Activated naive CD8-positive, alpha-beta T cell treated with anti-CD3 and anti-CD28 coated beads, Interleukin-2, amount 10 ng/mL, durations not matched to agents 7 days and 5 days (primary cell): Measurements from ENCODE around the gene MRM2. TPM values are rescaled to one million over a fixed set of nuclear protein-coding genes. Genes with fewer than 3 reads are reported as not detected.
A peak's percentile ranks its signal among the peaks of the same experiment; 100 is the strongest.

Experiments used
- ATAC-seq: fragments of 150-1000 bp; cut with Tn5 transposase; one replicate; pipeline ENCODE4 v1.10.0; 2021; ENCODE audit warnings: low read depth, moderate library complexity
- POLR2A ChIA-PET: fragments of 350-600 bp; sonication (Branson Sonifier 250); formaldehyde crosslinking; loops from one replicate; lab custom pipeline; 2021; ENCODE audit warnings: antibody characterized with exemption; lab: Charles Lee
- DNase-seq: peaks from one replicate; pipeline ENCODE4 v3.0.0; 2021
- H3K27ac Mint-ChIP-seq: one replicate; pipeline ENCODE4 v1.8.0; 2022; ENCODE audit warnings: mild to moderate bottlenecking, mixed read lengths
- H3K27me3 Mint-ChIP-seq: one replicate; pipeline ENCODE4 v1.8.0; 2022; ENCODE audit warnings: mild to moderate bottlenecking, moderate library complexity, mixed read lengths
- H3K36me3 Mint-ChIP-seq: one replicate; pipeline ENCODE4 v1.8.0; 2021; ENCODE audit warnings: mild to moderate bottlenecking, mixed read lengths
- H3K4me1 Mint-ChIP-seq: one replicate; pipeline ENCODE4 v1.8.0; 2021; ENCODE audit warnings: mixed read lengths
- H3K4me3 Mint-ChIP-seq: one replicate; pipeline ENCODE4 v1.8.0; 2022; ENCODE audit warnings: mild to moderate bottlenecking, moderate library complexity, mixed read lengths
- H3K9me3 Mint-ChIP-seq: one replicate; pipeline ENCODE4 v1.8.0; 2021; ENCODE audit warnings: mixed read lengths
- total RNA-seq, 2 experiments: library from RNA; stranded (reverse); gene quantifications; one replicate each; pipeline ENCODE4 v1.2.3, GENCODE V29; 2021

The MRM2 gene
- total RNA-seq, 2 experiments from 2014 or later: 27.4 to 29.3 TPM

- Mint-ChIP-seq H3K4me1 (peaks cover 5% of the 10 kb centered on the region), H3K27ac (no peak overlapping the region), H3K27me3 (no peaks in the 10 kb centered on the region), H3K4me3 (no peak overlapping the region), H3K9me3 (peaks cover 2% of the 10 kb centered on the region), H3K36me3 (peaks cover 14% of the 10 kb centered on the region)
- POLR2A ChIA-PET: no interaction called here
- ATAC-seq (no peak), DNase-seq (no peak)
Measured at GRCh38 chr7:2199528-2199927, 42.5 kb downstream of the MRM2 start.

GRCh38 chr7:2198760-2199159 lies 43.2 kb downstream of the MRM2 start:
- Mint-ChIP-seq H3K27me3 (no peaks in the 10 kb centered on the region), H3K4me1 (peaks cover 5% of the 10 kb centered on the region), H3K9me3 (peaks cover 2% of the 10 kb centered on the region), H3K4me3 (no peak overlapping the region), H3K36me3 (peaks cover 16% of the 10 kb centered on the region), H3K27ac (no peak overlapping the region)
- ATAC-seq (no peak), DNase-seq (peak; percentile 21)
- POLR2A ChIA-PET: no interaction called here

- peaks cover 5% of the 10 kb centered on the region for H3K4me1 Mint-ChIP-seq
- no peak for ATAC-seq
- peaks cover 2% of the 10 kb centered on the region for H3K9me3 Mint-ChIP-seq
- H3K36me3 Mint-ChIP-seq: peaks cover 16% of the 10 kb centered on the region
- DNase-seq: no peak
- no peak overlapping the region for H3K4me3 Mint-ChIP-seq
- no peaks in the 10 kb centered on the region for H3K27me3 Mint-ChIP-seq
- POLR2A ChIA-PET: no interaction called here
- no peak overlapping the region for H3K27ac Mint-ChIP-seq
Measured at GRCh38 chr7:2198206-2198605, 43.8 kb downstream of the MRM2 start.

GRCh38 chr7:2197436-2198155 lies 44.4 kb downstream of the MRM2 start:
- no peak for ATAC-seq
- no peak for DNase-seq
- POLR2A ChIA-PET: no interaction called here
- Mint-ChIP-seq H3K27ac (no peak overlapping the region), H3K9me3 (peaks cover 2% of the 10 kb centered on the region), H3K4me1 (peaks cover 5% of the 10 kb centered on the region), H3K4me3 (no peak overlapping the region), H3K27me3 (no peaks in the 10 kb centered on the region), H3K36me3 (peaks cover 16% of the 10 kb centered on the region)

GRCh38 chr7:2196381-2197378 lies 45.3 kb downstream of the MRM2 start:
- Mint-ChIP-seq H3K36me3 (peaks cover 18% of the 10 kb centered on the region), H3K27me3 (no peaks in the 10 kb centered on the region), H3K27ac (no peak overlapping the region), H3K4me3 (no peak overlapping the region), H3K9me3 (peaks cover 2% of the 10 kb centered on the region), H3K4me1 (peaks cover 5% of the 10 kb centered on the region)
- DNase-seq (no peak), ATAC-seq (no peak)
- POLR2A ChIA-PET: no interaction called here

GRCh38 chr7:2195400-2196246 lies 46.4 kb downstream of the MRM2 start:
- Mint-ChIP-seq H3K9me3 (peaks cover 2% of the 10 kb centered on the region), H3K27ac (no peak overlapping the region), H3K4me3 (no peak overlapping the region), H3K4me1 (peaks cover 5% of the 10 kb centered on the region), H3K36me3 (peaks cover 21% of the 10 kb centered on the region), H3K27me3 (no peaks in the 10 kb centered on the region)
- ATAC-seq: no peak
- POLR2A ChIA-PET: no interaction called here
- no peak for DNase-seq

GRCh38 chr7:2193575-2194305 lies 48.3 kb downstream of the MRM2 start:
- ATAC-seq: no peak
- H3K4me3 Mint-ChIP-seq: no peak overlapping the region
- peaks cover 31% of the 10 kb centered on the region for H3K36me3 Mint-ChIP-seq
- no peak overlapping the region for H3K27ac Mint-ChIP-seq
- no peak for DNase-seq
- H3K27me3 Mint-ChIP-seq: no peaks in the 10 kb centered on the region
- POLR2A ChIA-PET: no interaction called here
- peaks cover 2% of the 10 kb centered on the region for H3K9me3 Mint-ChIP-seq
- H3K4me1 Mint-ChIP-seq: peaks cover 5% of the 10 kb centered on the region

GRCh38 chr7:2192831-2193534 lies 49.0 kb downstream of the MRM2 start:
- POLR2A ChIA-PET: no interaction called here
- DNase-seq (no peak), ATAC-seq (no peak)
- Mint-ChIP-seq H3K36me3 (peaks cover 38% of the 10 kb centered on the region), H3K4me1 (peaks cover 5% of the 10 kb centered on the region), H3K27ac (no peak overlapping the region), H3K9me3 (peaks cover 5% of the 10 kb centered on the region), H3K27me3 (no peaks in the 10 kb centered on the region), H3K4me3 (no peak overlapping the region)

- H3K4me3 Mint-ChIP-seq: no peak overlapping the region
- H3K36me3 Mint-ChIP-seq: peaks cover 34% of the 10 kb centered on the region
- no peak for ATAC-seq
- no peak overlapping the region for H3K27ac Mint-ChIP-seq
- no peaks in the 10 kb centered on the region for H3K27me3 Mint-ChIP-seq
- H3K9me3 Mint-ChIP-seq: peaks cover 5% of the 10 kb centered on the region
- H3K4me1 Mint-ChIP-seq: no peaks in the 10 kb centered on the region
- POLR2A ChIA-PET: no interaction called here
- DNase-seq: no peak
Measured at GRCh38 chr7:2191016-2191415, 51.0 kb downstream of the MRM2 start.

- POLR2A ChIA-PET: no interaction called here
- Mint-ChIP-seq H3K36me3 (peaks cover 30% of the 10 kb centered on the region), H3K27ac (no peak overlapping the region)
Measured at GRCh38 chr7:2190531-2190930, 51.5 kb downstream of the MRM2 start.

GRCh38 chr7:2186166-2186565 lies 55.8 kb downstream of the MRM2 start:
- no peaks in the 10 kb centered on the region for H3K4me1 Mint-ChIP-seq
- POLR2A ChIA-PET: no interaction called here
- DNase-seq: no peak
- H3K27ac Mint-ChIP-seq: no peak overlapping the region
- H3K36me3 Mint-ChIP-seq: peaks cover 40% of the 10 kb centered on the region
- no peak for ATAC-seq
- H3K27me3 Mint-ChIP-seq: no peaks in the 10 kb centered on the region
- no peak overlapping the region for H3K4me3 Mint-ChIP-seq
- H3K9me3 Mint-ChIP-seq: peaks cover 3% of the 10 kb centered on the region

More at GRCh38 chr7:2190531-2190930, 51.5 kb downstream of the MRM2 start:
- Mint-ChIP-seq H3K4me1 (no peaks in the 10 kb centered on the region), H3K27me3 (no peaks in the 10 kb centered on the region), H3K9me3 (peaks cover 3% of the 10 kb centered on the region), H3K4me3 (no peak overlapping the region)
- no peak for DNase-seq
- no peak for ATAC-seq

- ATAC-seq (no peak), DNase-seq (no peak)
- POLR2A ChIA-PET: no interaction called here
- H3K27ac Mint-ChIP-seq: no peak overlapping the region
- H3K27me3 Mint-ChIP-seq: no peaks in the 10 kb centered on the region
- H3K4me1 Mint-ChIP-seq: no peaks in the 10 kb centered on the region
- H3K36me3 Mint-ChIP-seq: peaks cover 40% of the 10 kb centered on the region
- no peak overlapping the region for H3K4me3 Mint-ChIP-seq
- peaks cover 3% of the 10 kb centered on the region for H3K9me3 Mint-ChIP-seq
Measured at GRCh38 chr7:2185715-2186114, 56.3 kb downstream of the MRM2 start.
